GM12865 (cell line): Measurements from ENCODE around the gene ITPR1.

Experiments used
- DNase-seq: peaks from one replicate; pipeline ENCODE4 v3.0.0; 2010; ENCODE audit warnings: low read depth
- H3K4me3 ChIP-seq: 2 replicates; pipeline ENCODE4 v1.5.1; 2011; ENCODE audit warnings: mild to moderate bottlenecking, low read depth, low read length, control low read depth
- CTCF ChIP-seq: IDR thresholded peaks from 2 replicates; pipeline ENCODE4 v1.5.1; 2011; ENCODE audit warnings: low read length, control low read depth, low read depth, inconsistent platforms; ENCODE audit not compliant: insufficient read depth; ENCODE audit errors: missing control alignments

Gene ITPR1

GRCh38 chr3:4536260-4536659 lies 43.1 kb downstream of the ITPR1 start:
- H3K4me3 ChIP-seq, result no peak overlapping the region
- no peak for TF ChIP-seq CTCF
- DNase-seq, result no peak

- DNase-seq, result no peak
- no peak for TF ChIP-seq CTCF
- H3K4me3 ChIP-seq, result no peak overlapping the region
These were observed 47.1 kb downstream of the ITPR1 start for GRCh38 chr3:4540267-4540666.

GRCh38 chr3:4543110-4543509 lies 50.0 kb downstream of the ITPR1 start:
- H3K4me3 ChIP-seq, result no peak overlapping the region
- no peak for DNase-seq
- no peak for TF ChIP-seq CTCF

GRCh38 chr3:4546346-4547178 lies 53.4 kb downstream of the ITPR1 start:
- DNase-seq, result no peak
- H3K4me3 ChIP-seq, result no peak overlapping the region
- no peak for TF ChIP-seq CTCF

- TF ChIP-seq CTCF, result no peak
- DNase-seq, result no peak
- no peak overlapping the region for H3K4me3 ChIP-seq
These were observed 54.7 kb downstream of the ITPR1 start for GRCh38 chr3:4547799-4548198.

GRCh38 chr3:4548356-4548755 lies 55.2 kb downstream of the ITPR1 start:
- H3K4me3 ChIP-seq, result no peak overlapping the region
- DNase-seq, result no peak
- TF ChIP-seq CTCF, result no peak

GRCh38 chr3:4548780-4549179 lies 55.6 kb downstream of the ITPR1 start:
- DNase-seq, result no peak
- H3K4me3 ChIP-seq, result no peak overlapping the region
- TF ChIP-seq CTCF, result no peak
